Stimulated activated CD4-positive, alpha-beta T cell treated with anti-CD3 and anti-CD28 coated beads, Interleukin-1b, Interleukin-23, amount 100 ng/mL, for 24 hours (primary cell): ENCODE data around the gene ARHGEF17.

Experiments
- DNase-seq, 4 experiments: peaks; one replicate each; pipeline ENCODE4 v3.0.0-alpha.2; 2020; ENCODE audit warnings: low read depth in 4 of 4, low spot score in 1 of 4

The ARHGEF17 gene

GRCh38 chr11:73355109-73355508 is 47.0 kb downstream of the ARHGEF17 start:
- DNase-seq = no peak

- DNase-seq = no peak
Observed at GRCh38 chr11:73356979-73357860, 49.1 kb downstream of the ARHGEF17 start.

- no peak for DNase-seq
Observed at GRCh38 chr11:73358071-73358470, 50.0 kb downstream of the ARHGEF17 start.

- DNase-seq = no peak
Observed at GRCh38 chr11:73359341-73359740, 51.3 kb downstream of the ARHGEF17 start.

GRCh38 chr11:73359930-73360742 is 52.1 kb downstream of the ARHGEF17 start:
- DNase-seq = no peak

- no peak for DNase-seq
Observed at GRCh38 chr11:73360743-73361369, 52.8 kb downstream of the ARHGEF17 start.

- DNase-seq = no peak
Observed at GRCh38 chr11:73361953-73362776, 54.1 kb downstream of the ARHGEF17 start.

- DNase-seq = no peak
Observed at GRCh38 chr11:73363147-73363546, 55.1 kb downstream of the ARHGEF17 start.

- DNase-seq = no peak
Observed at GRCh38 chr11:73365352-73366264, 57.5 kb downstream of the ARHGEF17 start.

- DNase-seq = no peak
Observed at GRCh38 chr11:73366265-73366610, 58.2 kb downstream of the ARHGEF17 start.

GRCh38 chr11:73366953-73367352 is 58.9 kb downstream of the ARHGEF17 start:
- DNase-seq = no peak

GRCh38 chr11:73367482-73368024 is 59.5 kb downstream of the ARHGEF17 start:
- DNase-seq = no peak

- no peak for DNase-seq
Observed at GRCh38 chr11:73372375-73372993, 64.4 kb downstream of the ARHGEF17 start.

GRCh38 chr11:73374151-73374550 is 66.1 kb downstream of the ARHGEF17 start:
- DNase-seq = no peak

GRCh38 chr11:73375830-73376159 is 67.7 kb downstream of the ARHGEF17 start:
- DNase-seq = no peak

GRCh38 chr11:73376160-73376802 is 68.2 kb downstream of the ARHGEF17 start, which contains the start of gene RELT:
Gene RELT, plus strand, starts transcription at chr11:73376399. Its CDS starts 12,738 bp downstream, at chr11:73389137.
- peak; percentile 78 to 95 (median 88) for DNase-seq

GRCh38 chr11:73376803-73377629 is 68.9 kb downstream of the ARHGEF17 start:
- DNase-seq = peak; percentile 12 to 56 (median 29)
